HuH-7.5 (cell line): Measurements from ENCODE around the gene MCRIP2.

Source experiments
- DNase-seq: peaks from one replicate; pipeline ENCODE4 v3.0.0; 2011; ENCODE audit warnings: low spot score

Gene MCRIP2

GRCh38 chr16:670485-671352 is 29.1 kb downstream of the MCRIP2 start:
- DNase-seq: no peak

GRCh38 chr16:671353-672131 is 29.9 kb downstream of the MCRIP2 start:
- DNase-seq: no peak

- no peak for DNase-seq
These were observed 30.7 kb downstream of the MCRIP2 start for GRCh38 chr16:672371-672770.

GRCh38 chr16:672851-673250 is 31.2 kb downstream of the MCRIP2 start:
- no peak for DNase-seq

- no peak for DNase-seq
These were observed 31.9 kb downstream of the MCRIP2 start for GRCh38 chr16:673399-673991.

GRCh38 chr16:674214-674881 is 32.7 kb downstream of the MCRIP2 start:
- DNase-seq: no peak

- peak; percentile 48 for DNase-seq
These were observed 33.6 kb downstream of the MCRIP2 start, which contains the start of gene RHBDL1 for GRCh38 chr16:674968-675883. Gene RHBDL1 (plus strand): TSS chr16:675671. CDS start chr16:675791, 120 bp downstream.

GRCh38 chr16:675884-676564 is 34.4 kb downstream of the MCRIP2 start:
- DNase-seq: peak; percentile 59

GRCh38 chr16:676565-676902 is 34.9 kb downstream of the MCRIP2 start:
- no peak for DNase-seq

- no peak for DNase-seq
These were observed 35.3 kb downstream of the MCRIP2 start for GRCh38 chr16:676913-677312.

GRCh38 chr16:677316-678190 is 35.9 kb downstream of the MCRIP2 start:
- no peak for DNase-seq

- no peak for DNase-seq
These were observed 36.7 kb downstream of the MCRIP2 start for GRCh38 chr16:678209-678857.

GRCh38 chr16:678858-679813 is 37.5 kb downstream of the MCRIP2 start:
- peak; percentile 48 for DNase-seq

GRCh38 chr16:679814-680624 is 38.4 kb downstream of the MCRIP2 start, which contains the start of gene STUB1:
Gene STUB1 (plus strand): TSS chr16:680410. CDS start chr16:680526, 116 bp downstream.
- DNase-seq: peak; percentile 81

GRCh38 chr16:680625-680945 is 39.0 kb downstream of the MCRIP2 start:
- no peak for DNase-seq

GRCh38 chr16:680967-681745 is 39.5 kb downstream of the MCRIP2 start:
- no peak for DNase-seq
